H9 (cell line): ENCODE measurements around the gene LRP1B. TPM values are rescaled to one million over a fixed set of nuclear protein-coding genes. Genes with fewer than 3 reads are reported as not detected.

Experiments
- DNase-seq: peaks from one replicate; pipeline ENCODE4 v3.0.0-alpha.2; 2017
- H2AFZ ChIP-seq: one replicate; pipeline ENCODE4 v1.6.1; 2013; ENCODE audit warnings: mild to moderate bottlenecking, low read length, control low read depth, moderate library complexity
- H2AK5ac ChIP-seq: 2 replicates; pipeline ENCODE4 v1.6.1; 2013; ENCODE audit warnings: low read length, control low read depth, mixed read lengths; ENCODE audit not compliant: insufficient read length
- H2BK120ac ChIP-seq: one replicate; pipeline ENCODE4 v1.6.1; 2013; ENCODE audit warnings: low read depth, mild to moderate bottlenecking, low read length, control low read depth, inconsistent platforms; ENCODE audit not compliant: poor library complexity, severe bottlenecking
- H2BK12ac ChIP-seq: 2 replicates; pipeline ENCODE4 v1.6.1; 2013; ENCODE audit warnings: low read length, control low read depth, mixed read lengths, low read depth; ENCODE audit not compliant: insufficient read length
- H2BK15ac ChIP-seq: 2 replicates; pipeline ENCODE4 v1.6.1; 2013; ENCODE audit warnings: low read depth, low read length, control low read depth
- H2BK20ac ChIP-seq: one replicate; pipeline ENCODE4 v1.6.1; 2013; ENCODE audit warnings: low read depth, mild to moderate bottlenecking, low read length, control low read depth, inconsistent platforms; ENCODE audit not compliant: poor library complexity, severe bottlenecking
- H2BK5ac ChIP-seq: 2 replicates; pipeline ENCODE4 v1.6.1; 2013; ENCODE audit warnings: low read length, control low read depth, mixed read lengths; ENCODE audit not compliant: insufficient read length
- H3K14ac ChIP-seq: 2 replicates; pipeline ENCODE4 v1.6.1; 2013; ENCODE audit warnings: low read length, control low read depth; ENCODE audit not compliant: insufficient read depth
- H3K18ac ChIP-seq: 2 replicates; pipeline ENCODE4 v1.6.1; 2013; ENCODE audit warnings: low read depth, mild to moderate bottlenecking, mixed read lengths, low read length, control low read depth; ENCODE audit not compliant: insufficient read length
- H3K23ac ChIP-seq: 2 replicates; pipeline ENCODE4 v1.6.1; 2013; ENCODE audit warnings: low read length, control low read depth, mixed read lengths, low read depth; ENCODE audit not compliant: insufficient read length
- H3K23me2 ChIP-seq: 2 replicates; pipeline ENCODE4 v1.6.1; 2013; ENCODE audit warnings: low read depth, mild to moderate bottlenecking, mixed read lengths, low read length, control low read depth; ENCODE audit not compliant: insufficient read length, poor library complexity, severe bottlenecking
- H3K27ac ChIP-seq: 2 replicates; pipeline ENCODE4 v1.5.1; 2013; ENCODE audit warnings: low read length, control low read depth, mixed read lengths, low read depth; ENCODE audit not compliant: insufficient read length
- H3K27me3 ChIP-seq: 2 replicates; pipeline ENCODE4 v1.6.1; 2013; ENCODE audit warnings: low read length, control low read depth, inconsistent platforms; ENCODE audit not compliant: insufficient read depth
- H3K4ac ChIP-seq: 2 replicates; pipeline ENCODE4 v1.6.1; 2013; ENCODE audit warnings: low read depth, mild to moderate bottlenecking, control low read depth, inconsistent platforms, low read length, moderate library complexity
- H3K4me1 ChIP-seq: 2 replicates; pipeline ENCODE4 v1.6.1; 2013; ENCODE audit warnings: low read length, control low read depth, inconsistent platforms; ENCODE audit not compliant: insufficient read depth
- H3K4me2 ChIP-seq: 2 replicates; pipeline ENCODE4 v1.6.1; 2013; ENCODE audit warnings: low read length, control low read depth, mixed read lengths; ENCODE audit not compliant: insufficient read length, insufficient read depth
- H3K56ac ChIP-seq: 2 replicates; pipeline ENCODE4 v1.6.1; 2013; ENCODE audit warnings: low read depth, mild to moderate bottlenecking, mixed read lengths, low read length, control low read depth; ENCODE audit not compliant: insufficient read length
- H3K79me1 ChIP-seq: 2 replicates; pipeline ENCODE4 v1.6.1; 2013; ENCODE audit warnings: low read depth, mild to moderate bottlenecking, moderate library complexity, low read length, control low read depth, inconsistent platforms; ENCODE audit not compliant: insufficient read depth, poor library complexity, severe bottlenecking
- H3K79me2 ChIP-seq: 2 replicates; pipeline ENCODE4 v1.6.1; 2013; ENCODE audit warnings: low read length, control low read depth, inconsistent platforms; ENCODE audit not compliant: insufficient read depth
- H3K9ac ChIP-seq: 2 replicates; pipeline ENCODE4 v1.6.1; 2013; ENCODE audit warnings: low read length, control low read depth, mixed read lengths; ENCODE audit not compliant: insufficient read length; ENCODE audit errors: extremely low read depth
- H3K9me3 ChIP-seq: one replicate; pipeline ENCODE4 v1.6.1; 2013; ENCODE audit warnings: low read depth, low read length, inconsistent platforms; ENCODE audit not compliant: control insufficient read depth
- H3T11ph ChIP-seq: one replicate; pipeline ENCODE4 v1.6.1; 2013; ENCODE audit warnings: mild to moderate bottlenecking, low read length, control low read depth, inconsistent platforms
- H4K20me1 ChIP-seq: one replicate; pipeline ENCODE4 v1.6.1; 2013; ENCODE audit not compliant: control insufficient read depth, insufficient read length, insufficient read depth
- H4K5ac ChIP-seq: 2 replicates; pipeline ENCODE4 v1.6.1; 2013; ENCODE audit warnings: low read depth, mild to moderate bottlenecking, mixed read lengths, low read length, control low read depth; ENCODE audit not compliant: insufficient read length
- H4K8ac ChIP-seq: replicated peaks from 2 replicates; pipeline ENCODE4 v1.6.1; 2013; ENCODE audit warnings: low read length, control low read depth, mixed read lengths, low read depth; ENCODE audit not compliant: insufficient read length
- H4K91ac ChIP-seq: 2 replicates; pipeline ENCODE4 v1.6.1; 2013; ENCODE audit warnings: low read depth, mild to moderate bottlenecking, moderate library complexity, mixed read lengths, low read length, control low read depth; ENCODE audit not compliant: insufficient read length
- H3K27ac Mint-ChIP-seq, 3 experiments: 2 replicates in 2 of 3; 3 replicates in 1 of 3; pipeline ENCODE4 v1.8.0; 2020 to 2021; ENCODE audit warnings: mixed read lengths in 3 of 3, mild to moderate bottlenecking in 1 of 3, moderate library complexity in 1 of 3
- H3K27me3 Mint-ChIP-seq: 2 replicates; pipeline ENCODE4 v1.8.0; 2021; ENCODE audit warnings: low read depth, mild to moderate bottlenecking, moderate library complexity, mixed read lengths
- H3K36me3 Mint-ChIP-seq, 3 experiments: 2 replicates in 2 of 3; 3 replicates in 1 of 3; pipeline ENCODE4 v1.8.0; 2020 to 2021; ENCODE audit warnings: low read depth in 3 of 3, mixed read lengths in 3 of 3; ENCODE audit not compliant: insufficient read depth in 1 of 3
- H3K4me1 Mint-ChIP-seq, 2 experiments: 2 replicates each; pipeline ENCODE4 v1.8.0; 2020; ENCODE audit warnings: mixed read lengths in 2 of 2
- H3K4me3 Mint-ChIP-seq, 2 experiments: 2 replicates in 1 of 2; 3 replicates in 1 of 2; pipeline ENCODE4 v1.8.0; 2020 to 2021; ENCODE audit warnings: mild to moderate bottlenecking in 2 of 2, mixed read lengths in 2 of 2, moderate library complexity in 1 of 2
- H3K9me3 Mint-ChIP-seq, 2 experiments: 2 replicates in 1 of 2; 3 replicates in 1 of 2; pipeline ENCODE4 v1.8.0; 2020; ENCODE audit warnings: mild to moderate bottlenecking in 2 of 2, mixed read lengths in 2 of 2, moderate library complexity in 1 of 2
- WGBS: extraction: QIAGEN DNeasy Blood & Tissue Kit; methylation state at CpG from one replicate; pipeline ENCODE4 v1.1.7; 2013; ENCODE audit warnings: missing lambda C conversion rate, low lambda C conversion rate, mixed read lengths; ENCODE audit not compliant: insufficient read length; ENCODE audit errors: extremely low coverage; 5-methylcytosine and 5-hydroxymethylcytosine counted together
- total RNA-seq: library from RNA; stranded (reverse); gene quantifications from 2 replicates; pipeline ENCODE4 v1.2.1, GENCODE V29; 2021
- TF ChIP-seq, protein P1 (sequence below): fragments of 200-600 bp; sonication (generic); conservative IDR thresholded peaks from 3 replicates; pipeline ENCODE4 v1.8.0; 2021; ENCODE audit warnings: antibody characterized with exemption, mild to moderate bottlenecking

The LRP1B gene
- total RNA-seq, 1 experiment from 2014 or later = not detected

DNA sequence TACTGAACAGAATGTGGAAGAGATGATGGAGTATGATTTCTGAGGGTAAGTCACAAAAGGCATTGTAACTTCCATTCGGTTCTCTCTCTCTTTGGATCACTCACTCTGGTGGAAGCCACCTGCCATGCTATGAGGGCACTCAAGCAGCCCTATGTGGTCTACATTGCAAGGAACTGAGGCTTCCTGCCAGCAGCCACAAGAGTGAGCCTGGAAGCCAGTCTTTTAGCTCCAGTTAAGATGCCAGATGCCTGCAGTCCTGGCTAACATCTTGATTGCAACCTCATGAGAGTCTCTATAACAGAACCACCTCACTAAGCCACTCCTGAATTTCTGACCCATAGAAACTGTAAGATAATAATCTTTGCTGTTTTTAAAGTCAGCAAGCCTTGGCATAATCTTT lies 935.7 kb downstream of the LRP1B start:
- no peak overlapping the region for H3T11ph ChIP-seq
- no peak overlapping the region for H3K18ac ChIP-seq
- no peaks in the 10 kb centered on the region for H4K20me1 ChIP-seq
- no peak overlapping the region for H4K8ac ChIP-seq
- H3K4me1 ChIP-seq = no peaks in the 10 kb centered on the region; the same call in 1 of the 2 replicates
- H3K56ac ChIP-seq = no peak overlapping the region
- no peaks in the 10 kb centered on the region for H3K9me3 Mint-ChIP-seq
- no peaks in the 10 kb centered on the region for H3K27me3 Mint-ChIP-seq
- no peaks in the 10 kb centered on the region for H3K36me3 Mint-ChIP-seq
- H4K91ac ChIP-seq = no peak overlapping the region
- no peaks in the 10 kb centered on the region for H3K27me3 ChIP-seq
- H2BK120ac ChIP-seq = no peak overlapping the region
- H3K79me2 ChIP-seq = no peaks in the 10 kb centered on the region
- no CpG with 5 or more reads among the region's 1 CpG for WGBS
- H3K23me2 ChIP-seq = no peaks in the 10 kb centered on the region
- no peak overlapping the region for H2AFZ ChIP-seq
- no peak overlapping the region for H4K5ac ChIP-seq
- no peak overlapping the region for H3K14ac ChIP-seq
- H2BK15ac ChIP-seq = no peak overlapping the region
- no peak overlapping the region for H2BK5ac ChIP-seq
- no peak overlapping the region for H2AK5ac ChIP-seq
- H3K27ac ChIP-seq = no peak overlapping the region
- H3K9me3 ChIP-seq = no peaks in the 10 kb centered on the region
- no peak overlapping the region for H3K27ac Mint-ChIP-seq
- DNase-seq = no peak
- H3K4me2 ChIP-seq = no peak overlapping the region
- no peak overlapping the region for H3K9ac ChIP-seq
- TF ChIP-seq, protein P1, sequence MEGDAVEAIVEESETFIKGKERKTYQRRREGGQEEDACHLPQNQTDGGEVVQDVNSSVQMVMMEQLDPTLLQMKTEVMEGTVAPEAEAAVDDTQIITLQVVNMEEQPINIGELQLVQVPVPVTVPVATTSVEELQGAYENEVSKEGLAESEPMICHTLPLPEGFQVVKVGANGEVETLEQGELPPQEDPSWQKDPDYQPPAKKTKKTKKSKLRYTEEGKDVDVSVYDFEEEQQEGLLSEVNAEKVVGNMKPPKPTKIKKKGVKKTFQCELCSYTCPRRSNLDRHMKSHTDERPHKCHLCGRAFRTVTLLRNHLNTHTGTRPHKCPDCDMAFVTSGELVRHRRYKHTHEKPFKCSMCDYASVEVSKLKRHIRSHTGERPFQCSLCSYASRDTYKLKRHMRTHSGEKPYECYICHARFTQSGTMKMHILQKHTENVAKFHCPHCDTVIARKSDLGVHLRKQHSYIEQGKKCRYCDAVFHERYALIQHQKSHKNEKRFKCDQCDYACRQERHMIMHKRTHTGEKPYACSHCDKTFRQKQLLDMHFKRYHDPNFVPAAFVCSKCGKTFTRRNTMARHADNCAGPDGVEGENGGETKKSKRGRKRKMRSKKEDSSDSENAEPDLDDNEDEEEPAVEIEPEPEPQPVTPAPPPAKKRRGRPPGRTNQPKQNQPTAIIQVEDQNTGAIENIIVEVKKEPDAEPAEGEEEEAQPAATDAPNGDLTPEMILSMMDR = no peak
- no peak overlapping the region for H3K23ac ChIP-seq
- H2BK12ac ChIP-seq = no peak overlapping the region
- H3K79me1 ChIP-seq = no peaks in the 10 kb centered on the region
- no peak overlapping the region for H3K4me3 Mint-ChIP-seq
- H3K4ac ChIP-seq = no peak overlapping the region
- peaks cover 6 to 9% of the 10 kb centered on the region in 2 experiments for H3K4me1 Mint-ChIP-seq
- no peak overlapping the region for H2BK20ac ChIP-seq
